ENCODE data around the gene ALDH16A1. TPM values are rescaled to one million over a fixed set of nuclear protein-coding genes. Genes with fewer than 3 reads are reported as not detected.
"Not testable (repeated sequence)": the region's sequence is repeated elsewhere in the genome, so short reads cannot be mapped to it uniquely, and the experiment has no call there.

ALDH16A1 gene
- total RNA-seq, 1 experiment from 2014 or later: 34.2 TPM

DNA sequence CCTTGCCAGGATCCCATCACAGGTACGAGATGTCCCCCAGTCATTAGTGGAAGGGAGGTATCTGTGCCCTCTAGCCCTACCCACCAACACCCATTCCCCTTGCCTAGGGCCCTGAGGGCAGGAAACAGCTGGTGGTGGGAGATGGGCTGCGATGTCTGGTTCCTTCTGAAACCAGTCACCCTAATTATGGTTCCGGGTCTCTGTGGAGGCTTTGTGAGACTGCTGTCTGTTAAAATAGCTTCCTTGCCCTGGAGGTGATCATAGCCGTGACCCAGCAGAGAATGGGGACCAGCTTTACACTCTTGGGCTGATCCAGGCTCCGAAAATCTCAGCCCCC lies 5.5 kb downstream of the ALDH16A1 start:
- no peak overlapping the region for H3K4me3 Mint-ChIP-seq (ENCODE audit: unreplicated experiment)
- ChIA-PET POLR2A (interaction anchor here (1.0 kb wide), 1 partner anchor 37 kb away, joined by 3 read pairs; the partner anchor contains the start of gene RPS11), CTCF (interaction anchor here (0.6 to 1.8 kb wide), 3 partner anchors 15 to 231 kb away, joined by 4 to 9 read pairs (median 7); partner anchors contain the start of gene ADM5)
- DNase-seq (ENCODE audit: unreplicated experiment): no peak
- no TSS peak for BruUV-seq (replicated peaks)
- no peaks in the 10 kb centered on the region for H3K4me1 Mint-ChIP-seq (ENCODE audit: insufficient read depth, unreplicated experiment)
- H3K27ac Mint-ChIP-seq (ENCODE audit: low read depth, unreplicated experiment): no peak overlapping the region
- intact Hi-C loops (cut with micrococcal nuclease): no loop called here
- TF ChIP-seq, protein P1, sequence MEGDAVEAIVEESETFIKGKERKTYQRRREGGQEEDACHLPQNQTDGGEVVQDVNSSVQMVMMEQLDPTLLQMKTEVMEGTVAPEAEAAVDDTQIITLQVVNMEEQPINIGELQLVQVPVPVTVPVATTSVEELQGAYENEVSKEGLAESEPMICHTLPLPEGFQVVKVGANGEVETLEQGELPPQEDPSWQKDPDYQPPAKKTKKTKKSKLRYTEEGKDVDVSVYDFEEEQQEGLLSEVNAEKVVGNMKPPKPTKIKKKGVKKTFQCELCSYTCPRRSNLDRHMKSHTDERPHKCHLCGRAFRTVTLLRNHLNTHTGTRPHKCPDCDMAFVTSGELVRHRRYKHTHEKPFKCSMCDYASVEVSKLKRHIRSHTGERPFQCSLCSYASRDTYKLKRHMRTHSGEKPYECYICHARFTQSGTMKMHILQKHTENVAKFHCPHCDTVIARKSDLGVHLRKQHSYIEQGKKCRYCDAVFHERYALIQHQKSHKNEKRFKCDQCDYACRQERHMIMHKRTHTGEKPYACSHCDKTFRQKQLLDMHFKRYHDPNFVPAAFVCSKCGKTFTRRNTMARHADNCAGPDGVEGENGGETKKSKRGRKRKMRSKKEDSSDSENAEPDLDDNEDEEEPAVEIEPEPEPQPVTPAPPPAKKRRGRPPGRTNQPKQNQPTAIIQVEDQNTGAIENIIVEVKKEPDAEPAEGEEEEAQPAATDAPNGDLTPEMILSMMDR (IDR thresholded peaks at IDR 0.05; ENCODE audit: unreplicated experiment): no peak
- no peaks in the 10 kb centered on the region for H3K9me3 Mint-ChIP-seq (ENCODE audit: unreplicated experiment)
- peaks cover 22% of the 10 kb centered on the region for H3K36me3 Mint-ChIP-seq (ENCODE audit: insufficient read depth, unreplicated experiment)
- no peaks in the 10 kb centered on the region for H3K27me3 Mint-ChIP-seq (ENCODE audit: insufficient read depth, unreplicated experiment)

DNA sequence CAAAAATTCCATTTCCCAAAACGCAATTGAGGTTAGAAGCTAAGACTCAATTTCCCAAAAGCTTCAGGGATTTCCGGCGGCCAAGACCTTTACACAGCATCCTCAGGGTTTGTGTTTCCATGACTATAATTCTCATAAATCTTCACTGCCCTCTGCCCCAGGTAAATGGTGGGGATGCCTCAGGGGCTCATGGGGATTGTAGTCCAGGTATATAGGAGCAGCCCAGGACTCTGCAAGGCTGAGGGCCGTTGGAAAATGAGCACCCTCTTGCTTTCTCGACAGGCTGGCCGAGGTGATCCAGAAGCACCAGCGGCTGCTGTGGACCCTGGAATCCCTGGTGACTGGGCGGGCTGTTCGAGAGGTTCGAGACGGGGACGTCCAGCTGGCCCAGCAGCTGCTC lies 6.4 kb downstream of the ALDH16A1 start:
- ChIA-PET CTCF (interaction anchor here (1.8 kb wide), 1 partner anchor 14 kb away, joined by 9 read pairs; no protein-coding TSS in a partner anchor), POLR2A (no interaction called here)
- no peaks in the 10 kb centered on the region for H3K4me1 Mint-ChIP-seq (ENCODE audit: insufficient read depth, unreplicated experiment)
- intact Hi-C loops (cut with micrococcal nuclease): no loop called here
- H3K27ac Mint-ChIP-seq (ENCODE audit: low read depth, unreplicated experiment): no peak overlapping the region
- BruUV-seq (replicated peaks): no TSS peak
- H3K9me3 Mint-ChIP-seq (ENCODE audit: unreplicated experiment): no peaks in the 10 kb centered on the region
- H3K27me3 Mint-ChIP-seq (ENCODE audit: insufficient read depth, unreplicated experiment): no peaks in the 10 kb centered on the region
- H3K36me3 Mint-ChIP-seq (ENCODE audit: insufficient read depth, unreplicated experiment): peaks cover 22% of the 10 kb centered on the region
- no peak overlapping the region for H3K4me3 Mint-ChIP-seq (ENCODE audit: unreplicated experiment)
- TF ChIP-seq, protein P1 (IDR thresholded peaks at IDR 0.05; ENCODE audit: unreplicated experiment): no peak
- no peak for DNase-seq (ENCODE audit: unreplicated experiment)

DNA sequence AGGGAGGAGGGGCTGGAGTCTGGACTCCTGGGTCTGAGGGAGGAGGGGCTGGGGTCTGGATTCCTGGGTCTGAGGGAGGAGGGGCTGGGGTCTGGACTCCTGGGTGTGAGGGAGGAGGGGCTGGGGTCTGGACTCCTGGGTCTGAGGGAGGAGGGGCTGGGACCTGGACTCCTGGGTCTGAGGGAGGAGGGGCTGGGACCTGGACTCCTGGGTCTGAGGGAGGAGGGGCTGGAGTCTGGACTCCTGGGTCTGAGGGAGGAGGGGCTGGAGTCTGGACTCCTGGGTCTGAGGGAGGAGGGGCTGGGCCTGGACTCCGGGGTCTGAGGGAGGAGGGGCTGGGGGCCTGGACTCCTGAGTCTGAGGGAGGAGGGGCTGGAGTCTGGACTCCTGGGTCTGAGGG lies 8.1 kb downstream of the ALDH16A1 start:
- H3K36me3 Mint-ChIP-seq (ENCODE audit: insufficient read depth, unreplicated experiment): peaks cover 22% of the 10 kb centered on the region
- BruUV-seq (replicated peaks); H3K9me3 Mint-ChIP-seq (ENCODE audit: unreplicated experiment); DNase-seq (ENCODE audit: unreplicated experiment); H3K27ac Mint-ChIP-seq (ENCODE audit: low read depth, unreplicated experiment); H3K4me3 Mint-ChIP-seq (ENCODE audit: unreplicated experiment); H3K4me1 Mint-ChIP-seq (ENCODE audit: insufficient read depth, unreplicated experiment); CTCF ChIA-PET; POLR2A ChIA-PET; intact Hi-C loops (cut with micrococcal nuclease); H3K27me3 Mint-ChIP-seq (ENCODE audit: insufficient read depth, unreplicated experiment): not testable (repeated sequence)

DNA sequence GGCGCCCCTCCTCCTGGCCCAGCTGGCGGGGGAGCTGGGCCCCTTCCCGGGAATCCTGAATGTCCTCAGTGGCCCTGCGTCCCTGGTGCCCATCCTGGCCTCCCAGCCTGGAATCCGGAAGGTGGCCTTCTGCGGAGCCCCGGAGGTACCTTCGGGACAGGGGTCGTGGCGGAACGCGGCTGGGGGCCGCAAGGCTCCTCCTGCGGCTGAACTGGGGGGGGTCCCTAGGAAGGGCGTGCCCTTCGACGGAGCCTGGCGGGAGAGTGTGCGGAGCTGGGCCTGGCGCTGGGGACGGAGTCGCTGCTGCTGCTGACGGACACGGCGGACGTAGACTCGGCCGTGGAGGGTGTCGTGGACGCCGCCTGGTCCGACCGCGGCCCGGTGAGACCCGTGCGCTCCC lies 8.6 kb downstream of the ALDH16A1 start:
- DNase-seq (ENCODE audit: unreplicated experiment): no peak
- no peaks in the 10 kb centered on the region for H3K9me3 Mint-ChIP-seq (ENCODE audit: unreplicated experiment)
- H3K36me3 Mint-ChIP-seq (ENCODE audit: insufficient read depth, unreplicated experiment): peaks cover 21% of the 10 kb centered on the region
- TF ChIP-seq, protein P1 (IDR thresholded peaks at IDR 0.05; ENCODE audit: unreplicated experiment): no peak
- intact Hi-C loops (cut with micrococcal nuclease): no loop called here
- H3K4me3 Mint-ChIP-seq (ENCODE audit: unreplicated experiment): no peak overlapping the region
- BruUV-seq (replicated peaks): no TSS peak
- ChIA-PET CTCF (no interaction called here), POLR2A (no interaction called here)
- no peak overlapping the region for H3K27ac Mint-ChIP-seq (ENCODE audit: low read depth, unreplicated experiment)
- no peaks in the 10 kb centered on the region for H3K4me1 Mint-ChIP-seq (ENCODE audit: insufficient read depth, unreplicated experiment)
- H3K27me3 Mint-ChIP-seq (ENCODE audit: insufficient read depth, unreplicated experiment): no peaks in the 10 kb centered on the region

DNA sequence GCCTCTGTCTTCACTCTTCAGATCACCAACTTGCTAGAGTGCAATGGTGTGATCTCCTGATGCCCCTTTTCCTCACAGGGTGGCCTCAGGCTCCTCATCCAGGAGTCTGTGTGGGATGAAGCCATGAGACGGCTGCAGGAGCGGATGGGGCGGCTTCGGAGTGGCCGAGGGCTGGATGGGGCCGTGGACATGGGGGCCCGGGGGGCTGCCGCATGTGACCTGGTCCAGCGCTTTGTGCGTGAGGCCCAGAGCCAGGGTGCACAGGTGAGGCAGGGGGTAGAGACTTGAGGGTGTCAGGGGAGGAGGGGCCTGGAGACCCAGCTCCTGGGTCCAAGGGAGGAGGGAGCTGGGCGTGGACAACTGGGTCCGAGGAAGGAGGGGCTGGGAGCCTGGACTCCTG lies 9.5 kb downstream of the ALDH16A1 start:
- TF ChIP-seq, protein P1 (IDR thresholded peaks at IDR 0.05; ENCODE audit: unreplicated experiment): no peak
- intact Hi-C loops (cut with micrococcal nuclease): no loop called here
- no TSS peak for BruUV-seq (replicated peaks)
- Mint-ChIP-seq H3K27ac (ENCODE audit: low read depth, unreplicated experiment) (no peak overlapping the region), H3K9me3 (ENCODE audit: unreplicated experiment) (no peaks in the 10 kb centered on the region), H3K4me3 (ENCODE audit: unreplicated experiment) (no peak overlapping the region), H3K27me3 (ENCODE audit: insufficient read depth, unreplicated experiment) (no peaks in the 10 kb centered on the region), H3K4me1 (ENCODE audit: insufficient read depth, unreplicated experiment) (no peaks in the 10 kb centered on the region), H3K36me3 (ENCODE audit: insufficient read depth, unreplicated experiment) (peaks cover 14% of the 10 kb centered on the region)
- CTCF ChIA-PET: no interaction called here
- POLR2A ChIA-PET: no interaction called here
- no peak for DNase-seq (ENCODE audit: unreplicated experiment)
